Esophagus muscularis mucosa (tissue), 4 donors: Measurements from ENCODE around the gene VAMP3.

Source experiments
- CTCF ChIP-seq, 3 experiments: fragments of 200-600 bp in 2 of 3; fragments of 450-650 bp in 1 of 3; sonication (generic) in 2 of 3; IDR thresholded peaks; one replicate each; pipeline ENCODE4 v1.5.1; 2017 to 2019; ENCODE audit warnings: antibody characterized with exemption in 3 of 3, mild to moderate bottlenecking in 2 of 3, moderate library complexity in 1 of 3
- EP300 ChIP-seq: sonication (generic); formaldehyde crosslinking; IDR thresholded peaks from one replicate; pipeline ENCODE4 v1.6.1; 2017; ENCODE audit warnings: antibody characterized with exemption
- POLR2A ChIP-seq: fragments of 450-650 bp; IDR thresholded peaks from one replicate; pipeline ENCODE4 v1.6.1; 2017; ENCODE audit warnings: antibody characterized with exemption, moderate library complexity, mild to moderate bottlenecking, low read depth

- no peak for TF ChIP-seq CTCF (IDR thresholded peaks at IDR 0.05)
- TF ChIP-seq POLR2A = peak; percentile 8
- no peak for TF ChIP-seq EP300
Measured at GRCh38 chr1:7783178-7783711, 12.1 kb downstream of the VAMP3 start.
